T47D (cell line): ENCODE measurements around the gene RUFY3.
"Not testable (repeated sequence)": the region's sequence is repeated elsewhere in the genome, so short reads cannot be mapped to it uniquely, and the experiment has no call there.

Experiments
- DNase-seq, 2 experiments: peaks; one replicate each; pipeline versions ENCODE4 v3.0.0 to v3.0.0-alpha.2; 2011 to 2012; ENCODE audit warnings: low read depth in 1 of 2, low spot score in 1 of 2
- JUND ChIP-seq: IDR thresholded peaks from 2 replicates; pipeline ENCODE4 v1.6.1; 2012; ENCODE audit warnings: low read depth
- in situ Hi-C: cut with HindIII; loops from 2 replicates; pipeline ENCODE4 v1.10.0; 2016; ENCODE audit warnings: low sequenced_read_pairs, low pct_unique_long_range_greater_than_20kb

RUFY3 gene

GRCh38 chr4:70734168-70734954, 12.6 kb downstream of the RUFY3 start:
- no peak for TF ChIP-seq JUND
- peak in 1 of 2 experiments; percentile 2 for DNase-seq
- in situ Hi-C loops = no loop called here

- in situ Hi-C loops = no loop called here
- TF ChIP-seq JUND = no peak
- DNase-seq = no peak
These were observed 13.2 kb downstream of the RUFY3 start for GRCh38 chr4:70734971-70735370.

- peak in 1 of 2 experiments; percentile 27 for DNase-seq
- in situ Hi-C loops = not testable (repeated sequence)
These were observed 14.2 kb downstream of the RUFY3 start for GRCh38 chr4:70735915-70736314.

GRCh38 chr4:70737006-70737405, 15.2 kb downstream of the RUFY3 start:
- in situ Hi-C loops = no loop called here
- DNase-seq = no peak
- TF ChIP-seq JUND = no peak

- DNase-seq = no peak
- in situ Hi-C loops = no loop called here
These were observed 15.6 kb downstream of the RUFY3 start for GRCh38 chr4:70737409-70737808.

GRCh38 chr4:70739496-70740337, 18.0 kb downstream of the RUFY3 start:
- in situ Hi-C loops = no loop called here
- no peak for TF ChIP-seq JUND
- no peak for DNase-seq

More at GRCh38 chr4:70737409-70737808, 15.6 kb downstream of the RUFY3 start:
- TF ChIP-seq JUND = no peak

GRCh38 chr4:70741867-70742658, 20.3 kb downstream of the RUFY3 start:
- in situ Hi-C loops = no loop called here
- no peak for TF ChIP-seq JUND
- no peak for DNase-seq

- in situ Hi-C loops = no loop called here
- TF ChIP-seq JUND = no peak
- DNase-seq = no peak
These were observed 22.0 kb downstream of the RUFY3 start for GRCh38 chr4:70743731-70744130.

GRCh38 chr4:70746179-70746839, 24.5 kb downstream of the RUFY3 start:
- DNase-seq = no peak
- TF ChIP-seq JUND = no peak
- in situ Hi-C loops = no loop called here

GRCh38 chr4:70747874-70748273, 26.1 kb downstream of the RUFY3 start:
- in situ Hi-C loops = no loop called here
- TF ChIP-seq JUND = no peak
- no peak for DNase-seq

GRCh38 chr4:70749313-70749712, 27.5 kb downstream of the RUFY3 start:
- TF ChIP-seq JUND = no peak
- DNase-seq = no peak
- in situ Hi-C loops = no loop called here

GRCh38 chr4:70752236-70752635, 30.5 kb downstream of the RUFY3 start:
- TF ChIP-seq JUND = no peak
- DNase-seq = no peak
- in situ Hi-C loops = no loop called here

GRCh38 chr4:70753630-70754029, 31.9 kb downstream of the RUFY3 start:
- in situ Hi-C loops = no loop called here
- TF ChIP-seq JUND = no peak
- no peak for DNase-seq
